ENCODE data around the gene CMTM4.
"Not testable (repeated sequence)": the region's sequence is repeated elsewhere in the genome, so short reads cannot be mapped to it uniquely, and the experiment has no call there.

DNA sequence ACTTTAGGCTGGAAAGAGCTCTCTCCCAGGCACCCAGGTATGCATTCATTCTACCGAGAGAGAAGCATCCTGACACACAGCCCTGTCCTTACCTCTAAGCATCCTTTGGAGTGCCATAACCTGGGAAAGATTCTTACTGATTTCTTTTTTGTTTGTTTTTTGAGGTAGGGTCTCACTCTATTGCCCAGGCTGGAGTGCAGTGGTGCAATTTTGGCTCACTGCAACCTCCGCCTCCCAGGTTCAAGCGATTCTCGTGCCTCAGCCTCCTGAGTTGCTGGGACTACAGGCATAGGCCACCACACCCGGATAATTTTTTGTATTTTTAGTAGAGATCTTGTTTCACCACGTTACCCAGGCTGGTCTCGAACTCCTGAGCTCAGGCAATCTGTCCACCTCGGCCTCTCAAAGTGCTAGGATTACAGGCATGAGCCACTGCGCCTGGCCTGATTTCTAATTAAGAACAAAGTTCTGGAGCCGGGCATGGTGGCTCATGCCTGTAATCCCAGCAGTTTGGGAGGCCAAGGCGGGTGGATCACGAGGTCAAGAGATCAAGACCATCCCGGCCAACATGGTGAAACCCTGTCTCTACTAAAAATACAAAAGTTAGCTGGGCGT is 10.9 kb downstream of the CMTM4 start:
- TF ChIP-seq, protein P1, sequence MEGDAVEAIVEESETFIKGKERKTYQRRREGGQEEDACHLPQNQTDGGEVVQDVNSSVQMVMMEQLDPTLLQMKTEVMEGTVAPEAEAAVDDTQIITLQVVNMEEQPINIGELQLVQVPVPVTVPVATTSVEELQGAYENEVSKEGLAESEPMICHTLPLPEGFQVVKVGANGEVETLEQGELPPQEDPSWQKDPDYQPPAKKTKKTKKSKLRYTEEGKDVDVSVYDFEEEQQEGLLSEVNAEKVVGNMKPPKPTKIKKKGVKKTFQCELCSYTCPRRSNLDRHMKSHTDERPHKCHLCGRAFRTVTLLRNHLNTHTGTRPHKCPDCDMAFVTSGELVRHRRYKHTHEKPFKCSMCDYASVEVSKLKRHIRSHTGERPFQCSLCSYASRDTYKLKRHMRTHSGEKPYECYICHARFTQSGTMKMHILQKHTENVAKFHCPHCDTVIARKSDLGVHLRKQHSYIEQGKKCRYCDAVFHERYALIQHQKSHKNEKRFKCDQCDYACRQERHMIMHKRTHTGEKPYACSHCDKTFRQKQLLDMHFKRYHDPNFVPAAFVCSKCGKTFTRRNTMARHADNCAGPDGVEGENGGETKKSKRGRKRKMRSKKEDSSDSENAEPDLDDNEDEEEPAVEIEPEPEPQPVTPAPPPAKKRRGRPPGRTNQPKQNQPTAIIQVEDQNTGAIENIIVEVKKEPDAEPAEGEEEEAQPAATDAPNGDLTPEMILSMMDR (IDR thresholded peaks at IDR 0.05): not testable (repeated sequence)
- not testable (repeated sequence) for TF ChIP-seq POLR2A (IDR thresholded peaks at IDR 0.05)
